Activated CD4-positive, alpha-beta T cell treated with anti-CD3 and anti-CD28 coated beads, Interleukin-2, amount 50 U/mL, for 24 hours (primary cell): Measurements from ENCODE around the gene TUBA1C.
A peak's percentile ranks its signal among the peaks of the same experiment; 100 is the strongest.
"Not testable (repeated sequence)": the region's sequence is repeated elsewhere in the genome, so short reads cannot be mapped to it uniquely, and the experiment has no call there.

ENCODE experiments used
- DNase-seq, 2 donors: peaks; one replicate each; pipeline ENCODE4 v3.0.0-alpha.2; 2020; ENCODE audit warnings: low read depth in 1 of 2, low spot score in 1 of 2

The TUBA1C gene

GRCh38 chr12:49305762-49306510 is 41.1 kb downstream of the TUBA1C start:
- no peak for DNase-seq

GRCh38 chr12:49309386-49309785 is 44.5 kb downstream of the TUBA1C start:
- no peak for DNase-seq

GRCh38 chr12:49310451-49311000 is 45.6 kb downstream of the TUBA1C start:
- DNase-seq: not testable (repeated sequence)

GRCh38 chr12:49314811-49315210 is 49.9 kb downstream of the TUBA1C start:
- DNase-seq: no peak

- DNase-seq: not testable (repeated sequence)
These were observed 52.2 kb downstream of the TUBA1C start for GRCh38 chr12:49317118-49317517.

GRCh38 chr12:49320411-49321103 is 55.7 kb downstream of the TUBA1C start:
- DNase-seq: not testable (repeated sequence)

GRCh38 chr12:49322367-49322707 is 57.5 kb downstream of the TUBA1C start:
- no peak for DNase-seq

GRCh38 chr12:49322708-49323523 is 58.0 kb downstream of the TUBA1C start, which contains the start of gene TROAP:
Gene TROAP, plus strand, starts transcription at chr12:49323255. Its CDS starts 354 bp downstream, at chr12:49323609.
- peak; percentile 88 to 98 for DNase-seq

- no peak for DNase-seq
These were observed 58.7 kb downstream of the TUBA1C start for GRCh38 chr12:49323524-49324097.
